ENCODE data around the gene NR2F1-AS1. TPM values are rescaled to one million over a fixed set of nuclear protein-coding genes. Genes with fewer than 3 reads are reported as not detected.

NR2F1-AS1 gene
- total and polyA plus RNA-seq, 9 of the 15 experiments (the other 6 are each of a cell fraction or from before 2014, with no cell fraction given), result not detected

- H3K9ac ChIP-seq (ENCODE audit: insufficient read depth in 1 of 2, low read depth in 2 of 2, low read length in 2 of 2), result no peak overlapping the region
- no peak for ATAC-seq
- H3K9me1 ChIP-seq (ENCODE audit: control insufficient read depth, insufficient read depth, low read length), result no peaks in the 10 kb centered on the region
- H3K27ac ChIP-seq (ENCODE audit: extremely low read depth, low read depth, low read length), result no peak overlapping the region
- H4K20me1 ChIP-seq (replicated peaks; ENCODE audit: control insufficient read depth, insufficient read depth, low read length), result no peaks in the 10 kb centered on the region
- CTCF ChIA-PET (ENCODE audit: low intra/inter-chr PET ratio), result no interaction called here
- H2AFZ ChIP-seq (ENCODE audit: low read depth, low read length), result no peak overlapping the region
- POLR2A ChIA-PET, result no interaction called here
- peaks cover 0 to 30% of the 10 kb centered on the region in 2 experiments; a peak in 2 of 5 replicates for H3K27me3 ChIP-seq (ENCODE audit: control insufficient read depth in 2 of 2, insufficient read depth in 2 of 2, low read length in 2 of 2)
- no peak overlapping the region for H3K4me3 ChIP-seq
- WGBS (ENCODE audit: insufficient coverage, low coverage, missing lambda C conversion rate), result 0% methylated on average over 12 of the region's 12 CpGs
- in situ Hi-C loops (cut with MboI) (loop anchor here (25.0 kb wide), 1 partner anchor 1163 kb away; no protein-coding TSS in a partner anchor), intact Hi-C loops (cut with micrococcal nuclease) (no loop called here)
- no peaks in the 10 kb centered on the region for H3K36me3 ChIP-seq (ENCODE audit: control insufficient read depth, insufficient read depth, low read length)
- no TSS peak for BruUV-seq (replicated peaks)
- no peak for DNase-seq (ENCODE audit: extremely low read depth in 1 of 4, low spot score in 3 of 4)
- no peak overlapping the region for H3K4me2 ChIP-seq (ENCODE audit: insufficient read depth, low read length)
- no peaks in the 10 kb centered on the region for H3K9me3 ChIP-seq (replicated peaks; ENCODE audit: control insufficient read depth, insufficient read depth, low read depth, low read length)
- no peak for FAIRE-seq
- H3K79me2 ChIP-seq (ENCODE audit: control insufficient read depth, insufficient read depth, low read length), result no peaks in the 10 kb centered on the region
- no peak for TF ChIP-seq ZNF586 (CRISPR knock-in tag; conservative IDR thresholded peaks at IDR 0.05)
- TF ChIP-seq KDM5B (IDR thresholded peaks at IDR 0.05; ENCODE audit: insufficient replicate concordance, low read depth, low read length), result no peak
- TF ChIP-seq ZNF717 (CRISPR knock-in tag; IDR thresholded peaks at IDR 0.05), result no peak
- TF ChIP-seq ZNF507 (tag; conservative IDR thresholded peaks at IDR 0.05), result no peak
- H3K4me1 ChIP-seq (replicated peaks in 1 of 2; ENCODE audit: control insufficient read depth in 2 of 2, insufficient read depth in 2 of 2, low read length in 2 of 2), result no peaks in the 10 kb centered on the region; a peak in 1 of 5 replicates
Observed at GRCh38 chr5:93574491-93575305, 6.3 kb downstream of the NR2F1-AS1 start.

All from K562 (cell line).